ENCODE results near the gene CADM2.

Gene CADM2

DNA sequence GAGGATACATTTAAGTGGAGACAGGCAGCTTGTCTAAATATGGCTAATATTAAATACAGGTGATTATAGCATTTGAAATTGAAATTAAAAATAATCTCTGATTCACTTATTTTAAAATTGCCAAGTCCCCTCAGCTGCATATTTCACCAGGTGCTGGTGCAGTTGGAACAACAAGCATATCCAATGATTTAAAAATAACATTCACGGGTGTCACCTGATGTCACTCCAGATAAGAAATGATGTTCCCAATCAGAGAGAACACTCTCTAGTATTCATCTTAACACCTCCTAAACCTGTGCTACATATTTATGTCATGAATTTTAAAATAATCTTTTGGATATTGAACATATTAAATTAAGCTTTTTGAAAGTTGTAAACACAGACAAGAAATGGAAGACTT lies 249.9 kb downstream of the CADM2 start:
- DNase-seq = no peak

DNA sequence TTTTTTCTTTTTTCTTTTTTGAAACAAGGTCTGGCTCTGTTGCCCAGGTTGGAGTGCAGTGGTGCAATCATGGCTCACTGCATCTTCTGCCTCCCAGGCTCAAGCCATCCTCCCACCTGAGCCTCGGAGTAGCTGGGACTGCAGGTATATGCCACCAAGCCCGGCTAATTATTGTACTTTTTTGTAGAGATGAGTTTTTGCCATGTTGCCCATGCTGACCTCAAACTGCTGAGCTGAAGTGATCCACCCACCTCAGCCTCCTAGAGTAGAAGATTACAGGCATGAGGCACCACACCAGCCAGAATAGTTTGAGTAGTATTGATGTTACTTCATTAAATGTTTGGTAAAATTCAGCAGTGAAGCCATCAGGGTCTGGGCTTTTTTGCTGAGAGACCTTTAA lies 251.8 kb downstream of the CADM2 start:
- DNase-seq = no peak

DNA sequence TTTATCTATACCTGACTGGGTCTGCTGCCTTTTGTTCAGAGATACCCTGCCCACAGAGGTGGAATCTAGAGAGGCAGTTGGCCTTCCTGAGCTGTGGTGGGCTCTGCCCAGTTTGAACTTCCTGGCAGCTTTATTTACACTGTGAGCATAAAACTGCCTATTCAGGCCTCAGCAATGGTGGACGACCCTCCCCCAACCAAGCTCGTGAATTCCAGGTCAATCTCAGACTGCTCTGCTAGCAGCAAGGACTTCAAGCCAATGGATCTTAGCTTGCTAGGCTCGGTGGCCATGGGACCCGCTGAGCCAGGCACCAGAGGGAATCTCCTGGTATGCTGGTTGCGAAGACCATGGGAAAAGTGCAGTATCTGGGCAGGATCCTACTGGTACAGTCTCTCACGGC lies 270.2 kb downstream of the CADM2 start:
- no peak for DNase-seq

DNA sequence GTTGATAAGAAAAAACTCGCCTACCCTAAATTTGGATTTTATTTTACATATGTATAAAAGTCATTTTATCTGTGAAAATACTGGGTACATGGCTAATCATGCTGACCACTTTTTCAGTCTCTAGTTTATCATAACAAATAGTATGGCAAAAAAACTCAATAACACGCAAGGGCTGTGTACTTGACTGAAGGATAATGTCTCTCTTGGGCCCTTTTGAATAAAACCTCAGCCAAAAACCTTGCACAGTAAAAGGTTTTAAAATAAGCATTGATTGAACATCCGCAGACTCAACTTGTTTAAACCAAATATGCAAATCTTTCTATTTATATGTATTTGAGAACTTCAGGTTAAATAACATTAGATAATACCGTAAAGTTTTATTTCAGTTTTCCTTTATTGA lies 285.3 kb downstream of the CADM2 start:
- DNase-seq = no peak

DNA sequence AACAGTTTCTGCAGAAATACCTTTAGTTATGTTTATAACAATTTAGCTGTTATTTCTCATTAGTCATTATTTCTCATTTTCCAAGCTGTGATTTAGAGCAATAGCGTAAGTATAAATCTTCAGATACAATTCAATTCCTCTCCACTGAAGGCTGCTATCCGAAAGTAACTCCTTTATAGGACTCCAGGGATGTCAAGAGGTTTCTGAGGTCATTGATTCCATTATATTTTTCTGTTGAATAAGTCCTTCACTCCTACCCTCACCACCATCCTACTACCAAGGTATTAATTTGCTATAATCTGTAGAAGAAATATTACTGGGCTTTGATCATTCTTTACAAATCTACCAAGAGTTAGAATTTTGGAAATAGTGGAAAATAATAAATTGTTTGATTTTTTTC lies 285.7 kb downstream of the CADM2 start:
- no peak for DNase-seq

DNA sequence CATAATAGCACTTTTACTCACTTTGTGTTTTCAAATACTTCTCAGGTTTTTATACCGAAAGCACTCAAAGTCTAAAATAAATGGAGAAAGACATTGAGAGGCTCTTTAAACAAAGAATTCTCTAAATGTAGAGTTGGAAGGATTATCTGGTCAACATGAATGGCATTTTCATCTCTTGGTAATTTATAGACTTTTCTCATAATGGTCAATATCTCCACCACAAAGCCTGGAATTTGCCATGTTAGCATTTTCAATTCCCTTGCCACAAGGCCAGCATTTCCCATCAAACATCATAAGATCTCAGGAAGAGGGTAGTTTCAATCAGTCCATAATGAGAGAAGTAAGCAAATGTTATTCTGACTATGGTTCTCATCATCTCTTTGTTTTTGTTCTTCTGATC lies 293.0 kb downstream of the CADM2 start:
- DNase-seq = no peak

DNA sequence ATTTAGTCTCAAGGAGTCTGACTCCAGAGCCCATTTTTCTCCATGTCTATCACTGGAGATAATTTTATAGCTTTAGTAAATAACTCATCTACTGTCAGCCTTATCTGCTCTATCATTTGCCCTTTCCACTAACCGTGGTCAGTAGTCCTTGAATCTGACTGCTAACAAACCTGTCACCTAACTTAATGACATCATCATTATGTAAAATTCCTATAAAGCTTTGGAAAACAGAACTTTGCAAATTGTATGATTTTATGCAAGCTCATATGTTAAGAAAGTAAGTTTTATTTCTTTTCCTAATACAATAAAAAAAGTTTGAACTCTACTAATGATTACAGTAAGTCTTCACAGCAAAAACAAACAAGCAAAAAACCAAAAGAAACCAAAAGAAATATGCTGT lies 293.9 kb downstream of the CADM2 start:
- DNase-seq = no peak

DNA sequence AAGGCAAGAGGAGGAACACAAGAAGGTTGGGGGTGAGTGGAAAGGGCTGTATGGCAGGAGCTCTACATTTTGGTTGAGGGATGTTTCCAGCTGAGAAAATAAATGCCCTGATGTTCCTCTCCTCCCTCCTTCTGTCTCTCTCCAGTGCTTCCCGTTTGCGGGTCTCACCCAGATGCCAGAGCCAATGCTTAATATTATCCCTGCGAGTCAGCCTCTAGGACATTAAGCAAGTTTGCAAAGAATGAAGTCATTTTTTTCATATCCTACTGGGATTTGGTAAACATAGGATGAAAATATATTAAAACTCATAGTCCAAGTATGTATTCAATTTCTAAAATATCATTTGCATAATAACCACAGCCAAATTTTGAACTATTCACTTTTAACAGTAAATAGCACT lies 295.9 kb downstream of the CADM2 start:
- DNase-seq = no peak

DNA sequence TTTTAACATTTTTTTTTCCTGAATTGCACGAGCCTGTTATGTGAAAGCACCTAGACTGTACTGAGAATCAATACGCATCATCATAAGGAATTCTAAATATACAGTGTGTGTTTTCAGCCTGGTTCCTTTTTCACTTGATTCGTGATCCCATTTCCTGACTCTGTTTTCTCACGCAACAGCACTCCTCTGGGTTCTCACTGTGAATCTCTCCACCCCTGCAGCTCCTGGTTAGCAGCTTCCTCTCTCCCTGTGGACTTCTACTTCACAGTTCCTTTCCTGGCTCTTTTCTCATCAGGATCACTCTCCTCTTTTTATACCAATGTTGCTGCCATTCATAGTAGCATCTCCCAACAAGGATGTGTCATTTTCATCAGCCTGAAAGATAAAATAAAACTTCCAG lies 297.2 kb downstream of the CADM2 start:
- no peak for DNase-seq

DNA sequence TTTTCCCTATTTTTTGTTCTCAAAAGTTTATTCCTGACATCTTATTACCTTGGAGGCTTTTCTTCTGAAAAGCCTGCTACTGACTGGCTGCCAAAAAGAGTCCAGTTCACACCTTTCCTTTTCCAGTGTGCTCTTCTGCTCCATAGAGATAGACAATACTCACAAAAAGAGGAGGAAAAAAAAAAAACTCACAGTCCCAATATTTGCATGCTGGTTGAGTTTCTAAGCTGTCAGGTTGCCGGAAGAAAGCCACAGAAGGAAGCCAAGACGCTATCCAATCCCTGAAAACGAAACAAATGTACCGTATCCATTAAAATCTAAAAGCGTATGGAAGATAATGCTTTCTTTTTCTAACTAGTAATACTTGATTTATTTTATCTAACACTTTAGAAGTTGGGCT lies 299.5 kb downstream of the CADM2 start:
- DNase-seq = no peak

DNA sequence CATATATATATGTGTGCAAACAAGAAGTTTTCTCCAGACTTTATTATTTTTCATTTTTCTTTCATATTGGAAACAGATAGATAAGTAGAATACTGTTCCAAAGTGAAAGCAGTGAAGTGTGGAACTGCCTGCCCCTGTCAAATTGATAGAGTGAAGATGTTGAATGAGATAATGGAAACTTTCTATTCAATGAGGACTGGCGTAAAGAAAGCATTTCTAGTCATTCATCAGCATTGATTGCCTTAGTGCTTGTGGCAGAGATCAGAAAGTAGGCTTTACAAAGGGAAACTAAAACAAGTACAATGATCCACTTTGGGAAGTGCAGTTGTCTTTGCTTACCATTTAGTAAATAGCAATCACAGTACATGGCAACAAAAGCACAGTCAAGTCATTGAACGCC lies 300.0 kb downstream of the CADM2 start:
- no peak for DNase-seq

DNA sequence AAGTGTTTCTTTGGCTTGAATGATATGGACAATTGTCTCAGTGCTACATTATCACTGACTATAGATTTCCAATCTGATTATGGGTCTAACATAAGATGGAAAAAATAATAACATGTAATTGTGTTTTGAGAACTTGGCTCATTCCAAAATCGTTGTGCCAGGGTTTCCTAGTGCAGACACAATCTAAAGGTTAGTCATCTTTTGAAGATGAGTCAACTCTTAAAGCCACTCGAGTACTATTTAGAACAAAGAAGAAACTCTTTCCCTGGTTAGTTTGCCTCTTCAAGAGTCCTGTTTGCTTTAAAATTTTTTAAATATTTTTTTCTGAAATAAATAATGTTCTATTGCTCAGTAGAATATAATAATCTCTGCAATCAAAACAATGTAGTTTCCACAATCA lies 301.0 kb downstream of the CADM2 start:
- DNase-seq = no peak

DNA sequence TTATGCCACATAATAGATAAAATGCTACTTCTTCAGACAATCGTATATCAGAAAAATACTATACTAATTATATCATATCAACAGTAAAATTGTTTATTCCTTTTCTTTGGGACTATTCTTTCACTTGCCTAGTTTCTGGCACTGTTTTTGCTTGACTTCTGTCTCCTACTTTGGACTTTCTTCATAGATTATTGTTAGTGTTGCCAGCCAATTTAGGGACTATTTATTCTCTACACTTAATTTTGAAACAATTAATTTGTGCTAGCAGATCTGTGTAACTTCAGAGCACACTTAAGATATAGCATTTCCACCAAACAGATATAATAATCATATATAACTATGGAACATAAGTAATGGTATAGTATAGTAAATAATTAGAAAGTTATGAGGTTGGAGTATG lies 305.6 kb downstream of the CADM2 start:
- no peak for DNase-seq

DNA sequence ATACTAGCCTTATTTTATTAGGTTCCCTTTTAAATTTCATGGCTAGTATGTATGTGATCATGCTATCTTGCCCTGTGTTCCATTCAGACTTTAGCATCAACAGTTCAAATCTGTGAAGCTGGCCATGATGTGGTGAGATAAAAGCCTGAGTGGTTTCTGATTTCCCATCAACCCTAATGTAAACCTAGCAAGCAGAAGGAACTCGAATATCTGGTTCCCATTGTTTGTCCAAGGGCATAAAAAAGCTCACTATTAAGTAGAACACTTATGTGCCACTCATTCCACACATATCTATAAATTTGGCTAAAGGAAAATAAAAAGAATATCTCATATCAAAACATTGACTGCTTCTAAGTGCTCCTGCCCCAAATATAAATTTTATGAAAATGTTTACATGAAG lies 311.7 kb downstream of the CADM2 start:
- DNase-seq = no peak

DNA sequence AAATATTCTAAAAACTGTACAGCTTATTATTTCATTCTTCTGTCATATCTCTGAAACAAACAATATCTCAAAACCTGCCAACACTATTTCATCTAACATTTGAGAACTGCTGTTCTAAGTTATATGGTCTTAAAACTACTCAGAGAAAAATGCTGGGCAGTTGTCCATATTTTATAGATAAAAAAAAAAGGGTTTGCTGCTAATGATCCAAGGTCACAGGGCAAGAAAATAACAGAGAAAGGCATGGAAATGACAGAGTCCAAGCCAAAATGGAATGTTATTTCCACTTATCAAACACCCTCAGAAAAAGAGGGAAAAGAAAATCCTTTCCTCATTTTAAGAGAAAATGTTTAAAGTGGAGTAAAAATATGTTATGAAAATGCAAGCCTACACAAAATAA lies 313.1 kb downstream of the CADM2 start:
- no peak for DNase-seq

DNA sequence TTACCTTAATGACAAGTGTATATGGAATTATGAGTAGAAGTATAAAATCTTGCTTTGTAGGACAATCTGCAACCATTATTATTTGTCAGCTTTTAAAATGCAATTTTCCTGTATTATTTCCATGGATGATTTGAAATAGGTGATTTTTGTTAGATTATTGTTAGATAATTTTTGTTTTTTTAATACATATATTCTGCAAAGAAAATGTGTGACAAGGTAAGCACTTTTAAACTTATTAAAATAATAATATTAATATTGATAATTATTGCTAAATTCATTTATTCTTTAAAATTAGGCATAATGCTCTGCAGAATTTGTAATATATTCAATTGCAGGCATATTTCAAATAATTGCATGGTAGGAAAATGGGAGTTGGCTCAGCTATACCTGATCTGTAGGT lies 329.5 kb downstream of the CADM2 start:
- DNase-seq = no peak

DNA sequence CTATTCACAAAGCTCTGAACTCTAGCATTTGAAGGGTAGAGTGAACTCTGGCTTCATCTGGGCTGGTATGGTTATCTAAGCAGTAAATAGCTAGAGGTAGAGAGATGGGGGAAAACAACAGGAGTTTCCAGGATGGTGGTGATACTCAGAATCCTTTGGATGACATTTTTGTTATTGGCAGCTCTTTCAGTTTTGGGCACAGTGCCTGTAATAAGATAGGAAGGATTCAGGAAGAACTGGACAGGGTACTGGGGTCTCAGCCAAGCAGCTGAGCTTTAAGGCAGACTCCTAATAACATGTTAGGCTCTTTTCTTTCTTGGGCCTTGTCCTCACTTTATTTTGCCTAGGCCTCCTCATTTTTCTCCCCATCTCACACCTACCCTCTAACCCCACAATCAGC lies 338.5 kb downstream of the CADM2 start:
- DNase-seq = no peak

DNA sequence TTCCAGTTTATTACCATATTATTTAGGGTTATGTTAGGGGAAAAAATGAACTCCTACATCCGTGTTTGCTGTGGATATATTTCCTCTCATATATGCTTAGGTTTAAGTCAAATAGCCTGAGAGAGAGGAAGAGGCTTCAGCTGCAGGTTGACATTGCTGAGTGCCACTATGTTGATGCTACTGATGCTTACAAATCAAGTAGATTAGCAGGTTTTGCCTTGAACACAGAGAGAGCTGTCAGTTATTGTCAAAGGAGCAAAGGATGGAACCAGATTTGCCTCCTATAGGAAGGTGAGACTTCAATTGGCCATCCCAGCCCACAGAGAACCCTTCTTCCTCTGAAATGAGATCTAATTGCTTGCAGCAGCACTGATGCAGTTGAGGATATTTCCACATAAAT lies 339.2 kb downstream of the CADM2 start:
- DNase-seq = no peak

DNA sequence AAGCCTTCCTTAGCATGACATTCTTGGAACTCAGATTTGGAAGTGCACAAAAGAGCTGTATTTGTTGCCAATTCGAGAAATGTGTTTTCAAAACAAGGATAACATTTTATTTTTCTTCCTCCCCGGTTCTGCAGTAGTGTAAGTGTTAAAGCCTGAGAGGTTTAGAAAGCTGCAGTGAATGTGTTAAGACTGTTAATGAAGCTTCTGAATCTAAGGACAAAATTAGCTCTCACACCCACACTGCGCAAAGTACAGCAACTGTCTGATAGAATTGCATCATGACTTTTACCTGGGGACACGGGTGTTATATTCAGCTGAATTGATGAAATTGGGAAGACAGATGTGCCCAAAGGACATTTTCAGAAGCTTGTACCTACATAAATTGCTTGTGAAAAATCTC lies 344.4 kb downstream of the CADM2 start:
- no peak for DNase-seq

DNA sequence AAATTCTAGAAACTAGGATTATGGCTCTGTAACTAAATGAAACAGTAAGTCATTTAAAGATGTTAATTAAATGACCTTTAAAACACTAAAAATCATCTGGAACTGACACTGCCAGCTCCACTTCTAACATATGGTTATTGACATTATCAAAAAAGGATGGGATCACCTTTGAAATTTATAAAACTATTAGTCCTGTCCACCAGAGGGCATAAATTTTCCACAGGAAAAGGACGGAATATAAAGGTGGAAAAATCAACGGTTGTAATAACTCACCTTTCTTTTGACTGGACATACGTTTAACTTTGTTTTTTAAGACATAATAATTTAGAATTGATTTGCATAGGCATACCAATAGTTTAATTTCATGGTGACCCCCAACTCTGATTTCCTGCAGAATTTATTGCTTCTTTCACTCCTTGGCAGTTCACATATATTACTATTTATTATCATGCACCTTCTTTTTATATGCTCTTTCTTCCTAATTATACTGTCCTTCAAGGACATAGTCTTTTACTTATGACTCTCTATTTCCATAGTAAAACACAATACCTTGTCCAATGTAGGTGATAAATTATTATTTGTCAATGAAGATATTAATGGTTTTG lies 345.7 kb downstream of the CADM2 start:
- no peak for DNase-seq

DNA sequence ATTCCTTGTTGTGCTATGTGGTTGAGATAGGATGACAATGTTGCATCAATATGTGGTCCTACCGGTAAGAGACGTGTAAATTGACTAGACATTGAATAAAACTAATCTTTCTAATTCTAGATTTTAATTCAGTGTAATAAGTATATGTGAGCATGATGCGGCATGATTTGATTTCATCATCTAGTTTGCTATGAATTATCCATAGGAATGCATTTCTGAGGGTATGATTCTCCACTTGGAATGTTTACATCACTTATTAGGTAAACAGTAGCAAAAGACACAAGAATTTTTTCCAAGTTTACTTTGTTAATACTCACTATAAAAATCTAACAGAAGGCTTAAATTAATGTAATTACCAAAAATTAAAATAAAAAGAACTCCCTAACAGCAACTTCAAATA lies 353.5 kb downstream of the CADM2 start:
- no peak for DNase-seq

DNA sequence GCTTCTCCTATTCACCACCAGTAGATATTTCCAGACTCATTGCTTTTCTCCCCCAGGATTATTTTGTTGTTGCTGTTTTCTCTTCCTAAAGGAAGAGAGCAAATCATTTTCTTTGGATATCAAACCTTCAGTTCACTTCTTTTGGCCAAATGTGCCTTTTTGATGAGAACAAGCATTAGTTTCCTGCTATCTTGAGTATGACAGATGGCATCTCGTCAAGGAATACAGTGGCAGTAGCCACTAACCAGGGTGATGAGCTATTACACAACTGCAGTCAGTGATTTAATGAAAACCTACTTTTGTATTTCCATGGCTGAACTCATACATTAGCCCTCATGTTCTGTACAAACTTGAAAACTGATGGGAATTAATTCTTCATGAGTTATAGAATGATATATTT lies 354.6 kb downstream of the CADM2 start:
- DNase-seq = no peak

DNA sequence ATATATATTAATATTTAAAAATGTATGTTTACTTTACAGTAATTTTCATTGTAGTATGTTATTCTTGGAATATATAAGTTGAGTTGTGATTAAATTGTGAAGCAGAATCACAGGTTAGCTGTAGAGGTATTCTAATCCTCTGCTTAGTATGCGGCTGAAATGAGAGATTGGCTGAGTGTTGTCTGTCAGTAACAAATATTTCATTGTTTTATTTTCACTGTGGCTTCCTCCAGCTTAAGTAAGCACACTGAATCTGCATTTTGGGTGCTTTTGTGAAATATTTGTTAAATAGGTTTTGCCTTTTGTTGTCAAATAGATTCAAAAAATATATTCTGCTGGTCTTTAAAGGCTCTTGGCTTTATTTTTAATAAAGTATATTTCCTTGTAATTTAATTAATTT lies 357.5 kb downstream of the CADM2 start:
- no peak for DNase-seq

DNA sequence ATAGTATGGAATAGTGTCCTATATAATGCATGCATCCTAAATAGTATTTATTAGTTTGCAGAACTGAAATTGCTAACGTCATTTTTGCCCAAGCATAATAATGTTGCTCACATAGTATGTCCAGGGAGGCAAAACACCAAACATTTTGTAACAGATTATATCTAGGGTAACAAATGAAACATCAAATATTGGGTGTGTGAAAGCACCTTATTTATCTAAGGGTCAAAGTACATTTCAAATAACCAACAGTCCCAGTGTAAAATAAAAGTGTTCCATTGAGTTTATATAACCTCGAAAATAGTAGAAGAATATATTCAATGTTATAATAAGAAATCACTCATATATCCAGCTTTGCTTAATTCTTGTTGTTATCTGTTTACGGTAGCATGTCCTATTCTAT lies 363.1 kb downstream of the CADM2 start:
- no peak for DNase-seq

DNA sequence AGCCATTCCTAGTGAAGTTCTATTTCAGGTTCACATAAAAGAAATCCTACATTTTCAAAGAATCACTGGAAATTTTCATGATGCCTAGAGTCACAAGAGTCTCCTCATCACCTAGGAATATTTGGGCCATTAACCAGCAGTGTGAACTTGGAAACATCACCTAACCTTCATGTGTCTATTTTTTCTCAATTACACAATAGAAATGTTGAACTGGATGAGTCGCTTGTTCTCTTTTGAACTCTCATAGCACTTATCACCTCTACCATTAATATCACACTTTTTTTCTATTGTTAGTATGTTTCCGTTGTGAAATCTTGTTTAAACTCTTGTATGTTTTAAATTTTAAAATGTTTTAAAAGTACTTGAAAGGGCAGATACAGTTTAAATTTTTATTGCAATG lies 371.3 kb downstream of the CADM2 start:
- DNase-seq = no peak

DNA sequence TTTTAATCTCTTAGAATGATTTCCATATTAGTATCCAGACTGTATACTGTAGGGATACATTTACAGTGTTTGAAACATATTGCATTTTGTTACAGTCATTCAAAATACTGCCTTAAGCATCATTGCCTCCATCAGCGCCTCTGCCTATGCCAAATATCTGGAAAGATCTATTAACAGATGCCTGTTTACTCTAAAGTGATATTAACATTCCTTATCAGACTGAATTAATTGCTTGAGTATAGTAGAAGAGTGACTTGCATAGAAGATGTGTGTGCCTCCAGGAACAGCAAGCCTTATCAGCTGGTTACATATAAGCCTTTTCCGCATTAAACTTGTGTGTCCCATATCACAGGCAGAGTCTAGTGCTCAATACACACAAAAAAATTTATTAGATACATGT lies 379.1 kb downstream of the CADM2 start:
- DNase-seq = no peak
